Renal cortical epithelial cell (primary cell): ENCODE data around the gene ACSM6. TPM values are rescaled to one million over a fixed set of nuclear protein-coding genes. Genes with fewer than 3 reads are reported as not detected.

Experiments used
- DNase-seq: peaks from one replicate; pipeline ENCODE4 v3.0.0-alpha.2; 2011; ENCODE audit warnings: low read depth
- total RNA-seq: library from RNA; depleted of rRNA; stranded (reverse); fragments of >200 nt; gene quantifications from 2 replicates; pipeline ENCODE4 v1.2.3, GENCODE V29; 2014

ACSM6 gene
- total RNA-seq, 1 donor from 2014 or later, result 0.10 TPM

- peak; percentile 57 for DNase-seq
These were observed 52.6 kb downstream of the ACSM6 start for GRCh38 chr10:95246582-95247051.

- DNase-seq, result peak; percentile 46
These were observed 53.3 kb downstream of the ACSM6 start for GRCh38 chr10:95247200-95247880.

GRCh38 chr10:95247881-95248583 is 54.0 kb downstream of the ACSM6 start:
- no peak for DNase-seq

- no peak for DNase-seq
These were observed 55.0 kb downstream of the ACSM6 start for GRCh38 chr10:95248989-95249388.

GRCh38 chr10:95249467-95249866 is 55.4 kb downstream of the ACSM6 start:
- DNase-seq, result no peak

- no peak for DNase-seq
These were observed 56.8 kb downstream of the ACSM6 start for GRCh38 chr10:95250856-95251255.

GRCh38 chr10:95253007-95253406 is 59.0 kb downstream of the ACSM6 start:
- DNase-seq, result no peak

- no peak for DNase-seq
These were observed 59.6 kb downstream of the ACSM6 start for GRCh38 chr10:95253686-95254085.

- no peak for DNase-seq
These were observed 60.6 kb downstream of the ACSM6 start for GRCh38 chr10:95254629-95255028.

GRCh38 chr10:95256268-95256667 is 62.2 kb downstream of the ACSM6 start:
- no peak for DNase-seq

GRCh38 chr10:95257849-95258248 is 63.8 kb downstream of the ACSM6 start:
- no peak for DNase-seq

GRCh38 chr10:95260397-95260881 is 66.4 kb downstream of the ACSM6 start:
- DNase-seq, result peak; percentile 90

GRCh38 chr10:95260909-95261552 is 67.0 kb downstream of the ACSM6 start:
- peak; percentile 33 for DNase-seq

- DNase-seq, result no peak
These were observed 67.9 kb downstream of the ACSM6 start for GRCh38 chr10:95261926-95262325.

- DNase-seq, result no peak
These were observed 68.9 kb downstream of the ACSM6 start for GRCh38 chr10:95262763-95263518.

- no peak for DNase-seq
These were observed 69.8 kb downstream of the ACSM6 start for GRCh38 chr10:95263864-95264226.

- peak; percentile 37 for DNase-seq
These were observed 70.4 kb downstream of the ACSM6 start for GRCh38 chr10:95264227-95265051.

- DNase-seq, result no peak
These were observed 71.5 kb downstream of the ACSM6 start for GRCh38 chr10:95265572-95265971.

- DNase-seq, result peak; percentile 99
These were observed 72.6 kb downstream of the ACSM6 start for GRCh38 chr10:95266674-95267095.

- no peak for DNase-seq
These were observed 73.2 kb downstream of the ACSM6 start for GRCh38 chr10:95267251-95267650.

- DNase-seq, result no peak
These were observed 74.4 kb downstream of the ACSM6 start for GRCh38 chr10:95268438-95268837.
